Neutrophil (primary cell): ENCODE data around the gene TK1.
A peak's percentile ranks its signal among the peaks of the same experiment; 100 is the strongest.

Experiments
- H3K27ac ChIP-seq: fragments of 200-600 bp; sonication (generic); 2 replicates; pipeline ENCODE4 v1.5.1; 2016; ENCODE audit warnings: mild to moderate bottlenecking, moderate library complexity
- H3K27me3 ChIP-seq: fragments of 200-600 bp; sonication (generic); 2 replicates; pipeline ENCODE4 v1.6.0; 2016; ENCODE audit warnings: mild to moderate bottlenecking
- H3K36me3 ChIP-seq: fragments of 200-600 bp; sonication (generic); 2 replicates; pipeline ENCODE4 v1.5.1; 2017
- H3K4me1 ChIP-seq, 2 experiments: fragments of 200-600 bp in 1 of 2; sonication (generic) in 1 of 2; 1 replicate in 1 of 2; 2 replicates in 1 of 2; pipeline versions ENCODE4 v1.5.1 to v1.6.1; 2013 to 2016; ENCODE audit warnings: low read depth in 1 of 2, low read length in 1 of 2, mild to moderate bottlenecking in 1 of 2, moderate library complexity in 1 of 2; ENCODE audit not compliant: control insufficient read depth in 1 of 2, insufficient read depth in 1 of 2
- H3K4me3 ChIP-seq, 2 experiments: fragments of 200-600 bp in 1 of 2; sonication (generic) in 1 of 2; 1 replicate in 1 of 2; 2 replicates in 1 of 2; pipeline ENCODE4 v1.5.1; 2013 to 2016; ENCODE audit warnings: low read depth in 1 of 2, low read length in 1 of 2, mild to moderate bottlenecking in 1 of 2, moderate library complexity in 1 of 2
- H3K9me3 ChIP-seq: fragments of 200-600 bp; sonication (generic); 2 replicates; pipeline ENCODE4 v1.5.1; 2016
- TF ChIP-seq, protein P1 (sequence below): fragments of 200-600 bp; sonication (generic); IDR thresholded peaks from 2 replicates; pipeline ENCODE4 v1.5.1; 2016; ENCODE audit warnings: antibody characterized with exemption

TK1 gene

DNA sequence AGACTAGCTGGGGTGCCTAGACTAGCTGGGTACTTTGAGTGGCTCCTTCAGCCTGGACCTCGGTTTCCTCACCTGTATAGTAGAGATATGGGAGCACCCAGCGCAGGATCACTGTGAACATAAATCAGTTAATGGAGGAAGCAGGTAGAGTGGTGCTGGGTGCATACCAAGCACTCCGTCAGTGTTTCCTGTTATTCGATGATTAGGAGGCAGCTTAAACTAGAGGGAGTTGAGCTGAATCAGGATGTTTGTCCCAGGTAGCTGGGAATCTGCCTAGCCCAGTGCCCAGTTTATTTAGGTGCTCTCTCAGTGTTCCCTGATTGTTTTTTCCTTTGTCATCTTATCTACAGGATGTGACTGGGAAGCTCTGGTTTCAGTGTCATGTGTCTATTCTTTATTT is 36.2 kb upstream of the TK1 start:
- Histone ChIP-seq H3K9me3 (no peaks in the 10 kb centered on the region), H3K27me3 (peaks cover 20% of the 10 kb centered on the region), H3K27ac (no peak overlapping the region), H3K4me3 (no peak overlapping the region), H3K4me1 (peaks cover 4 to 9% of the 10 kb centered on the region in 2 experiments), H3K36me3 (peaks cover 52% of the 10 kb centered on the region)
- TF ChIP-seq, protein P1, sequence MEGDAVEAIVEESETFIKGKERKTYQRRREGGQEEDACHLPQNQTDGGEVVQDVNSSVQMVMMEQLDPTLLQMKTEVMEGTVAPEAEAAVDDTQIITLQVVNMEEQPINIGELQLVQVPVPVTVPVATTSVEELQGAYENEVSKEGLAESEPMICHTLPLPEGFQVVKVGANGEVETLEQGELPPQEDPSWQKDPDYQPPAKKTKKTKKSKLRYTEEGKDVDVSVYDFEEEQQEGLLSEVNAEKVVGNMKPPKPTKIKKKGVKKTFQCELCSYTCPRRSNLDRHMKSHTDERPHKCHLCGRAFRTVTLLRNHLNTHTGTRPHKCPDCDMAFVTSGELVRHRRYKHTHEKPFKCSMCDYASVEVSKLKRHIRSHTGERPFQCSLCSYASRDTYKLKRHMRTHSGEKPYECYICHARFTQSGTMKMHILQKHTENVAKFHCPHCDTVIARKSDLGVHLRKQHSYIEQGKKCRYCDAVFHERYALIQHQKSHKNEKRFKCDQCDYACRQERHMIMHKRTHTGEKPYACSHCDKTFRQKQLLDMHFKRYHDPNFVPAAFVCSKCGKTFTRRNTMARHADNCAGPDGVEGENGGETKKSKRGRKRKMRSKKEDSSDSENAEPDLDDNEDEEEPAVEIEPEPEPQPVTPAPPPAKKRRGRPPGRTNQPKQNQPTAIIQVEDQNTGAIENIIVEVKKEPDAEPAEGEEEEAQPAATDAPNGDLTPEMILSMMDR, result no peak

DNA sequence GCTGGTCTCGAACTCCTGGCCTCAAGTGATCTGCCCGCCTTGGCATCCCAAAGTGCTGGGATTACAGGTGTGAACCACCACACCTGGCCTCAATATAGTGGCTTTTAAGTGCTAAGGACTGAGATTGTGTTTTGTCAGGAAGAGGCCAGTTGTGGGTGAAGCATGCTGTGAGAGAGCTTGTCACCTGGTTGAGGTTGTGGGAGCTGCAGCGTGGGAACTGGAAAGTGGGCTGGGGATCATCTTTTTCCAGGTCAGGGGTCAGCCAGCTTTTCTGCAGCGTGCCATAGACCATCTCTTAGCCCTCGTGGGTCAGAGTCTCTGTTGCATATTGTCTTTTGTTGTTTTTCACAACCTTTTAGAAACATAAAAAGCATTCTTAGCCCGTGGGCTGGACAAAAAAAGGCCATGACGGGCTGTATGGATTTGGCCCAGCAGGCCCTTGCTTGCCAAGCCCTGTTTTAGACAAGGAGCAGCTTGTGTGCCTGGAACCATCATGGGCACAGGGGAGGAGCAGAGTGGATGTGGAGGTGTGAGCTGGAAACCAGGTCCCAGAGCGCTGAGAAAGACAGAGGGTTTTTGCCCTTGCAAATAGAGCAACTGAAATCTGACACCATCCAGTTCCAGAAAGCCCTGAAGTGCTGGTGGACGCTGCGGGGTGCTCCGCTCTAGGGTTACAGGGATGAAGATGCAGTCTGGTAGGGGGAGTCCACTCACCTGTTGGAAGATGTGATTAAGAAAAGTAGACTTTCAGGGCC is 32.7 kb upstream of the TK1 start:
- TF ChIP-seq, protein P1, result no peak
- peaks cover 43% of the 10 kb centered on the region for H3K36me3 ChIP-seq
- H3K4me3 ChIP-seq, result no peak overlapping the region
- no peaks in the 10 kb centered on the region for H3K9me3 ChIP-seq
- no peak overlapping the region for H3K27ac ChIP-seq
- H3K27me3 ChIP-seq, result no peaks in the 10 kb centered on the region
- H3K4me1 ChIP-seq, result peaks cover 4 to 5% of the 10 kb centered on the region in 2 experiments

DNA sequence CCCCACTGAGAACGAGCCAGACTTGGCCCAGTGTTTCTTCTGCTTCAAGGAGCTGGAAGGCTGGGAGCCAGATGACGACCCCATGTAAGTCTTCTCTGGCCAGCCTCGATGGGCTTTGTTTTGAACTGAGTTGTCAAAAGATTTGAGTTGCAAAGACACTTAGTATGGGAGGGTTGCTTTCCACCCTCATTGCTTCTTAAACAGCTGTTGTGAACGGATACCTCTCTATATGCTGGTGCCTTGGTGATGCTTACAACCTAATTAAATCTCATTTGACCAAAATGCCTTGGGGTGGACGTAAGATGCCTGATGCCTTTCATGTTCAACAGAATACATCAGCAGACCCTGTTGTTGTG is 27.8 kb upstream of the TK1 start:
- Histone ChIP-seq H3K4me1 (peaks cover 10 to 14% of the 10 kb centered on the region in 2 experiments), H3K36me3 (peaks cover 6% of the 10 kb centered on the region), H3K27me3 (no peaks in the 10 kb centered on the region), H3K4me3 (peak overlapping the region; percentile 57 to 67), H3K27ac (no peak overlapping the region), H3K9me3 (no peaks in the 10 kb centered on the region)
- TF ChIP-seq, protein P1, result no peak

DNA sequence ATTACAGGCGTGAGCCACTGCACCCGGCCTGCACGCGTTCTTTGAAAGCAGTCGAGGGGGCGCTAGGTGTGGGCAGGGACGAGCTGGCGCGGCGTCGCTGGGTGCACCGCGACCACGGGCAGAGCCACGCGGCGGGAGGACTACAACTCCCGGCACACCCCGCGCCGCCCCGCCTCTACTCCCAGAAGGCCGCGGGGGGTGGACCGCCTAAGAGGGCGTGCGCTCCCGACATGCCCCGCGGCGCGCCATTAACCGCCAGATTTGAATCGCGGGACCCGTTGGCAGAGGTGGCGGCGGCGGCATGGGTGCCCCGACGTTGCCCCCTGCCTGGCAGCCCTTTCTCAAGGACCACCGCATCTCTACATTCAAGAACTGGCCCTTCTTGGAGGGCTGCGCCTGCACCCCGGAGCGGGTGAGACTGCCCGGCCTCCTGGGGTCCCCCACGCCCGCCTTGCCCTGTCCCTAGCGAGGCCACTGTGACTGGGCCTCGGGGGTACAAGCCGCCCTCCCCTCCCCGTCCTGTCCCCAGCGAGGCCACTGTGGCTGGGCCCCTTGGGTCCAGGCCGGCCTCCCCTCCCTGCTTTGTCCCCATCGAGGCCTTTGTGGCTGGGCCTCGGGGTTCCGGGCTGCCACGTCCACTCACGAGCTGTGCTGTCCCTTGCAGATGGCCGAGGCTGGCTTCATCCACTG is 27.3 kb upstream of the TK1 start, which contains the start of gene BIRC5:
TSS of gene BIRC5 (plus strand) at position 238 of the 690 bp plus-strand sequence. CDS start at position 302, 64 bp downstream.
- TF ChIP-seq, protein P1, result peak; percentile 18
- H3K36me3 ChIP-seq, result peaks cover under 1% of the 10 kb centered on the region
- peaks cover 10 to 14% of the 10 kb centered on the region in 2 experiments for H3K4me1 ChIP-seq
- peak within 1 kb of the TSS; percentile 21 for H3K27ac ChIP-seq
- no peaks in the 10 kb centered on the region for H3K9me3 ChIP-seq
- H3K4me3 ChIP-seq, result peak within 1 kb of the TSS; percentile 57 to 67
- H3K27me3 ChIP-seq, result no peaks in the 10 kb centered on the region

DNA sequence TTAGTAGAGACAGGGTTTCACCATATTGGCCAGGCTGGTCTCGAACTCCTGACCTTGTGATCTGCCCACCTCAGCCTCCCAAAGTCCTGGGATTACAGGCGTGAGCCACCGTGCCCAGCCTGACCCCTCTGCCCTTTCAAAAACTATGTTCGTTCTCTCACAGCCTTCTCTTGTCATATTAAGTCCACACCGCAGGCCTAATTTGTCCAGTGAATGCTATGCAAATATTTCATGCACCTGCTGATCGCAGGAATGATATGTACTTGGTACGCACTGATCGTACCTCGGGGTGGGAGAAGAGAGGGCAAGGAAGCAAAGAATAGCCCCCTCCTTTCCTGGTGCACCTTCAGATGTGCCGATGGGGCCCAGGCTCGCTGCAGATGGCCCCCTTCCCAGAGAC is 24.2 kb upstream of the TK1 start:
- Histone ChIP-seq H3K27me3 (no peaks in the 10 kb centered on the region), H3K9me3 (no peaks in the 10 kb centered on the region), H3K4me3 (no peak overlapping the region), H3K4me1 (peaks cover 10 to 17% of the 10 kb centered on the region in 2 experiments), H3K36me3 (no peaks in the 10 kb centered on the region), H3K27ac (no peak overlapping the region)
- TF ChIP-seq, protein P1, result no peak
